Endothelial cell of umbilical vein (primary cell): Measurements from ENCODE around the gene BNIP2. TPM values are rescaled to one million over a fixed set of nuclear protein-coding genes. Genes with fewer than 3 reads are reported as not detected.

Experiments used
- BruUV-seq: library from RNA; stranded (reverse); fragments of 400-500 nt; replicated peaks from 2 replicates; lab custom pipeline; 2021; lab: Mats Ljungman, UMichigan
- CTCF ChIA-PET: fragments of 300-600, 350-600 bp; sonication (Branson Sonifier 250); formaldehyde crosslinking; loops from one replicate; lab custom pipeline; 2021; ENCODE audit warnings: antibody characterized with exemption, inconsistent platforms; lab: Charles Lee
- POLR2A ChIA-PET: fragments of 300-600, 350-600 bp; sonication (Branson Sonifier 250); formaldehyde crosslinking; loops from one replicate; lab custom pipeline; 2021; ENCODE audit warnings: antibody characterized with exemption, inconsistent platforms; lab: Charles Lee
- DNase-seq: peaks from one replicate; pipeline ENCODE4 v3.0.0-alpha.2; 2011; ENCODE audit warnings: low read depth, low spot score
- FAIRE-seq: peaks from 2 replicates; lab custom pipeline; 2011; peaks lifted over from hg19 to GRCh38; lab: Jason Lieb, UNC
- H2AFZ ChIP-seq: 2 replicates; pipeline ENCODE4 v1.6.0; 2012; ENCODE audit warnings: low read depth, low read length, control low read depth, inconsistent platforms
- H3K27ac ChIP-seq: 2 replicates; pipeline ENCODE4 v1.5.1; 2011; ENCODE audit warnings: low read depth, mild to moderate bottlenecking, control low read depth, low read length, moderate library complexity; ENCODE audit not compliant: insufficient read depth
- H3K27me3 ChIP-seq, 2 experiments: 2 replicates each; pipeline versions ENCODE4 v1.6.0 to v1.6.1; 2011; ENCODE audit warnings: low read length in 2 of 2, mixed read lengths in 1 of 2; ENCODE audit not compliant: control insufficient read depth in 2 of 2, insufficient read depth in 2 of 2
- H3K36me3 ChIP-seq, 2 experiments: 2 replicates in 1 of 2; 3 replicates in 1 of 2; pipeline ENCODE4 v1.5.1; 2011; ENCODE audit warnings: low read length in 2 of 2, mild to moderate bottlenecking in 1 of 2, moderate library complexity in 1 of 2; ENCODE audit not compliant: control insufficient read depth in 2 of 2, insufficient read depth in 2 of 2; ENCODE audit errors: extremely low read depth in 1 of 2
- H3K4me1 ChIP-seq: 3 replicates; pipeline ENCODE4 v1.5.1; 2011; ENCODE audit warnings: mild to moderate bottlenecking, low read length; ENCODE audit not compliant: control insufficient read depth, insufficient read depth; ENCODE audit errors: extremely low read depth
- H3K4me2 ChIP-seq: 2 replicates; pipeline ENCODE4 v1.6.1; 2011; ENCODE audit warnings: low read length, control low read depth, mixed read lengths; ENCODE audit not compliant: insufficient read depth
- H3K4me3 ChIP-seq, 3 experiments: fragments of 200-600 bp in 1 of 3; sonication (generic), shearing (Covaris generic) in 1 of 3; replicated peaks in 1 of 3; 2 replicates each; pipeline ENCODE4 v1.5.1; 2011 to 2016; ENCODE audit warnings: control low read depth in 3 of 3, low read length in 3 of 3, mild to moderate bottlenecking in 2 of 3, inconsistent platforms in 1 of 3, low read depth in 1 of 3, moderate library complexity in 1 of 3; ENCODE audit not compliant: insufficient read depth in 1 of 3
- H3K79me2 ChIP-seq: 2 replicates; pipeline ENCODE4 v1.6.0; 2012; ENCODE audit warnings: low read length, inconsistent platforms; ENCODE audit not compliant: control insufficient read depth, insufficient read depth
- H3K9ac ChIP-seq: replicated peaks from 2 replicates; pipeline ENCODE3; 2011; ENCODE audit warnings: low read length, control low read depth; ENCODE audit not compliant: insufficient read depth; ENCODE audit errors: extremely low read depth
- H3K9me1 ChIP-seq: replicated peaks from 3 replicates; pipeline ENCODE4 v1.6.0; 2011; ENCODE audit warnings: mild to moderate bottlenecking, low read length; ENCODE audit not compliant: control insufficient read depth, insufficient read depth; ENCODE audit errors: extremely low read depth
- H3K9me3 ChIP-seq: replicated peaks from 2 replicates; pipeline ENCODE4 v1.5.1; 2012; ENCODE audit warnings: low read length, inconsistent platforms; ENCODE audit not compliant: control insufficient read depth, insufficient read depth
- H4K20me1 ChIP-seq: replicated peaks from 2 replicates; pipeline ENCODE3; 2011; ENCODE audit warnings: mild to moderate bottlenecking, low read length; ENCODE audit not compliant: control insufficient read depth, insufficient read depth; ENCODE audit errors: extremely low read depth
- CTCF ChIP-seq, 2 donors: IDR thresholded peaks; 1 replicate in 1 of 2; 2 replicates in 1 of 2; pipeline ENCODE4 v1.5.1; 2011; ENCODE audit warnings: low read length in 2 of 2, mild to moderate bottlenecking in 2 of 2, moderate library complexity in 2 of 2, control low read depth in 1 of 2, inconsistent platforms in 1 of 2, low read depth in 1 of 2; ENCODE audit not compliant: insufficient read depth in 1 of 2; ENCODE audit errors: extremely low read depth in 1 of 2
- EZH2 ChIP-seq: IDR thresholded peaks from 2 replicates; pipeline ENCODE4 v1.6.1; 2012; ENCODE audit warnings: borderline replicate concordance, low read depth, mild to moderate bottlenecking, moderate library complexity, low read length, inconsistent platforms; ENCODE audit not compliant: severe bottlenecking
- FOS ChIP-seq: IDR thresholded peaks from 2 replicates; pipeline ENCODE4 v1.6.1; 2011; ENCODE audit warnings: mild to moderate bottlenecking, low read length, moderate library complexity, borderline replicate concordance; ENCODE audit not compliant: insufficient read depth
- GATA2 ChIP-seq: IDR thresholded peaks from 2 replicates; pipeline ENCODE4 v1.7.0; 2011; ENCODE audit warnings: low read depth, mild to moderate bottlenecking, moderate library complexity, mixed read lengths, low read length; ENCODE audit not compliant: insufficient read length, insufficient read depth
- JUN ChIP-seq: IDR thresholded peaks from 2 replicates; pipeline ENCODE4 v1.6.1; 2011; ENCODE audit warnings: borderline replicate concordance, low read depth; ENCODE audit not compliant: insufficient read length, insufficient read depth
- MAX ChIP-seq: IDR thresholded peaks from 2 replicates; pipeline ENCODE4 v1.6.1; 2011; ENCODE audit not compliant: insufficient read depth, insufficient read length
- MYC ChIP-seq: IDR thresholded peaks from one replicate; pipeline ENCODE4 v1.6.1; 2011; ENCODE audit warnings: mild to moderate bottlenecking, low read depth, low read length
- POLR2A ChIP-seq: IDR thresholded peaks from 2 replicates; pipeline ENCODE4 v1.6.1; 2012; ENCODE audit warnings: low read depth, mild to moderate bottlenecking, control low read depth, low read length
- POLR2AphosphoS5 ChIP-seq: IDR thresholded peaks from 2 replicates; pipeline ENCODE4 v1.6.1; 2012; ENCODE audit warnings: low read depth, mild to moderate bottlenecking, control low read depth, low read length, moderate library complexity; ENCODE audit not compliant: insufficient read depth
- dilution Hi-C: fragments of 300-500 bp; cut with MboI; formaldehyde crosslinking; loops from one replicate; pipeline ENCODE4 v1.15.0; 2019; ENCODE audit warnings: low sequenced_read_pairs; ENCODE audit not compliant: extremely low pct_ligation_motif_present
- intact Hi-C: fragments of 100-400 bp; cut with micrococcal nuclease; formaldehyde crosslinking; loops from one replicate; pipeline ENCODE4 v1.10.0; 2022
- polyA plus RNA-seq, 4 experiments: library from polyadenylated mRNA; depleted of rRNA in 3 of 4; stranded (reverse) in 3 of 4; unstranded in 1 of 4; fragments of >200 nt; gene quantifications; 2 replicates each; pipeline versions ENCODE4 v1.2.1 to v1.2.3, GENCODE V29; 2011 to 2012; ENCODE audit warnings: missing spikeins in 1 of 4
- total RNA-seq: library from RNA; stranded (reverse); gene quantifications from 2 replicates; pipeline ENCODE4 v1.2.3, GENCODE V29; 2021

The BNIP2 gene
- total and polyA plus RNA-seq, 2 donors (not counting 3 experiments of a cell fraction or from before 2014, with no cell fraction given): 39.1 to 90.1 TPM

- no peaks in the 10 kb centered on the region for H3K9me3 ChIP-seq
- peaks cover 4 to 6% of the 10 kb centered on the region in 2 experiments for H3K36me3 ChIP-seq
- no peaks in the 10 kb centered on the region for H3K9me1 ChIP-seq
- H3K27ac ChIP-seq: peak overlapping the region; percentile 69
- H3K4me1 ChIP-seq: peaks cover 48% of the 10 kb centered on the region
- H3K4me2 ChIP-seq: peak overlapping the region; percentile 81
- peak overlapping the region; percentile 21 for H3K9ac ChIP-seq
- dilution Hi-C loops (no loop called here), intact Hi-C loops (loop anchor here (5.0 kb wide), 2 partner anchors 711 to 791 kb away; partner anchors contain the start of genes ANXA2 and ICE2)
- POLR2A ChIA-PET: no interaction called here
- peak; percentile 90 for DNase-seq
- TF ChIP-seq MYC (no peak), FOS (peak; percentile 75), GATA2 (peak; percentile 38), POLR2AphosphoS5 (peak; percentile 42), JUN (peak; percentile 73), MAX (no peak), CTCF (IDR thresholded peaks at IDR 0.05; ENCODE audit: extremely low read depth in 1 of 2, insufficient read depth in 1 of 2, low read depth in 1 of 2, low read length in 2 of 2) (no peak), POLR2A (peak; percentile 30), EZH2 (no peak)
- peak; percentile 82 for FAIRE-seq
- peak overlapping the region in 1 of 3 experiments; percentile 35 for H3K4me3 ChIP-seq
- no peaks in the 10 kb centered on the region for H3K27me3 ChIP-seq
- H2AFZ ChIP-seq: no peak overlapping the region
- H3K79me2 ChIP-seq: peaks cover 75% of the 10 kb centered on the region
- no peaks in the 10 kb centered on the region for H4K20me1 ChIP-seq
- no TSS peak for BruUV-seq
- CTCF ChIA-PET: no interaction called here
These were observed 3.3 kb downstream of the BNIP2 start for GRCh38 chr15:59685737-59686297.
